K562 (cell line): Measurements from ENCODE around the gene SURF4. TPM values are rescaled to one million over a fixed set of nuclear protein-coding genes. Genes with fewer than 3 reads are reported as not detected.

ENCODE experiments used
- ATF6 ChIP-seq: sonication (generic); formaldehyde crosslinking; IDR thresholded peaks from 2 replicates; pipeline ENCODE4 v1.4.0; 2020; ENCODE audit warnings: mild to moderate bottlenecking, missing genetic modification reagents
- CBX8 ChIP-seq: fragments of 200-600 bp; sonication (generic); IDR thresholded peaks from 2 replicates; pipeline ENCODE4 v1.6.1; 2012; ENCODE audit warnings: borderline replicate concordance, mixed run types, low read depth, mild to moderate bottlenecking, moderate library complexity, mixed read lengths, low read length, control low read depth, inconsistent platforms; ENCODE audit not compliant: poor library complexity, severe bottlenecking; ENCODE audit errors: extremely low read depth
- CREB1 ChIP-seq, 2 experiments: sonication (generic) in 1 of 2; formaldehyde crosslinking in 1 of 2; IDR thresholded peaks; 2 replicates each; pipeline versions ENCODE4 v1.6.1 to v1.8.0; 2012 to 2022; ENCODE audit warnings: inconsistent platforms in 1 of 2, mild to moderate bottlenecking in 1 of 2, missing genetic modification reagents in 1 of 2, moderate library complexity in 1 of 2
- CXXC5 ChIP-seq: fragments of 250-450 bp; sonication (Bioruptor Pico); IDR thresholded peaks from 2 replicates; pipeline ENCODE4 v1.8.0; 2022; ENCODE audit warnings: inconsistent platforms, mild to moderate bottlenecking, moderate library complexity
- E2F4 ChIP-seq: sonication (generic); formaldehyde crosslinking; IDR thresholded peaks from 2 replicates; pipeline ENCODE4 v1.8.0; 2022; ENCODE audit warnings: mild to moderate bottlenecking, low read depth, missing genetic modification reagents
- GABPB1 ChIP-seq: sonication (generic); formaldehyde crosslinking; IDR thresholded peaks from 2 replicates; pipeline ENCODE4 v1.8.0; 2022; ENCODE audit warnings: mild to moderate bottlenecking, missing genetic modification reagents
- GTF3C2 ChIP-seq: IDR thresholded peaks from 3 replicates; pipeline ENCODE4 v1.6.1; 2011; ENCODE audit warnings: borderline replicate concordance, mild to moderate bottlenecking, moderate library complexity; ENCODE audit not compliant: insufficient read length; ENCODE audit errors: extremely low read depth
- HNRNPLL ChIP-seq: fragments of 200-400 bp; formaldehyde crosslinking; IDR thresholded peaks from 2 replicates; pipeline ENCODE4 v1.6.1; 2017; ENCODE audit warnings: low read length, low read depth, mild to moderate bottlenecking; ENCODE audit not compliant: poor library complexity, severe bottlenecking
- KHSRP ChIP-seq: fragments of 450-650 bp; IDR thresholded peaks from 2 replicates; pipeline ENCODE4 v1.6.1; 2017
- MAZ ChIP-seq, 2 experiments: fragments of 450-650 bp in 1 of 2; sonication (generic) in 1 of 2; formaldehyde crosslinking; IDR thresholded peaks in 1 of 2; conservative IDR thresholded peaks in 1 of 2; 2 replicates each; pipeline versions ENCODE4 v1.4.0 to v1.5.0; 2020; ENCODE audit warnings: mild to moderate bottlenecking in 1 of 2, missing genetic modification reagents in 1 of 2
- PTTG1 ChIP-seq: fragments of 450-650 bp; IDR thresholded peaks from 2 replicates; pipeline ENCODE4 v1.6.1; 2016; ENCODE audit warnings: low read depth, mild to moderate bottlenecking, missing genetic modification characterization, missing compliant biosample characterization
- SNIP1 ChIP-seq: fragments of 450-650 bp; IDR thresholded peaks from 2 replicates; pipeline ENCODE4 v1.7.1; 2017; ENCODE audit warnings: low read depth, mild to moderate bottlenecking
- STAT5A ChIP-seq: IDR thresholded peaks from 2 replicates; pipeline ENCODE4 v1.6.1; 2012; ENCODE audit warnings: low read length, inconsistent platforms, borderline replicate concordance
- TBP ChIP-seq: optimal IDR thresholded peaks from 2 replicates; pipeline ENCODE3; 2011; ENCODE audit warnings: low read depth, low read length, improper control_type of control experiment
- ZBTB7A ChIP-seq: IDR thresholded peaks from 2 replicates; pipeline ENCODE4 v1.6.1; 2011; ENCODE audit warnings: low read depth, mild to moderate bottlenecking, low read length, moderate library complexity, borderline replicate concordance; ENCODE audit not compliant: control insufficient read depth
- ZNF253 ChIP-seq: fragments of 250-450 bp; sonication (Bioruptor Pico); conservative IDR thresholded peaks from 2 replicates; pipeline ENCODE4 v1.6.1; 2021; ENCODE audit warnings: mild to moderate bottlenecking
- ZNF589 ChIP-seq: fragments of 200-800 bp; sonication (Bioruptor generic); IDR thresholded peaks from 2 replicates; pipeline ENCODE4 v1.6.1; 2016; ENCODE audit warnings: low read depth, missing genetic modification characterization, missing compliant biosample characterization
- polyA plus RNA-seq, 8 experiments: library from polyadenylated mRNA; depleted of rRNA in 4 of 8; stranded (reverse) in 5 of 8; unstranded in 3 of 8; fragments of >200 nt; fragmentation: Nextera tagmentation in 2 of 8; fragmentation: Illumina TruSeq in 1 of 8; extraction: Ambion mirVana in 2 of 8; extraction: Trizol in 1 of 8; gene quantifications; 2 replicates each; pipeline versions ENCODE4 v1.2.1 to v1.2.3, GENCODE V29; 2011 to 2014; ENCODE audit warnings: inconsistent platforms in 1 of 8, missing spikeins in 1 of 8
- total RNA-seq, 7 experiments: library from RNA; depleted of rRNA in 6 of 7; stranded (reverse); fragments of >200 nt in 6 of 7; fragmentation: Illumina TruSeq in 2 of 7; extraction: Trizol in 2 of 7; gene quantifications; 2 replicates each; pipeline versions ENCODE4 v1.2.1 to v1.2.3, GENCODE V29; 2011 to 2021; ENCODE audit warnings: low replicate concordance in 1 of 7
- TF ChIP-seq, protein P1 (sequence below): IDR thresholded peaks from 2 replicates; pipeline ENCODE4 v1.6.1; 2011; ENCODE audit not compliant: insufficient read length; ENCODE audit errors: extremely low read depth
- TF ChIP-seq, protein P2 (sequence below): fragments of 250-450 bp; sonication (Bioruptor Pico); IDR thresholded peaks from 2 replicates; pipeline ENCODE4 v1.4.0; 2020

Gene SURF4
- total and polyA plus RNA-seq, 9 of the 15 experiments (the other 6 are each of a cell fraction or from before 2014, with no cell fraction given) = 8.4 to 176 (median 130) TPM

DNA sequence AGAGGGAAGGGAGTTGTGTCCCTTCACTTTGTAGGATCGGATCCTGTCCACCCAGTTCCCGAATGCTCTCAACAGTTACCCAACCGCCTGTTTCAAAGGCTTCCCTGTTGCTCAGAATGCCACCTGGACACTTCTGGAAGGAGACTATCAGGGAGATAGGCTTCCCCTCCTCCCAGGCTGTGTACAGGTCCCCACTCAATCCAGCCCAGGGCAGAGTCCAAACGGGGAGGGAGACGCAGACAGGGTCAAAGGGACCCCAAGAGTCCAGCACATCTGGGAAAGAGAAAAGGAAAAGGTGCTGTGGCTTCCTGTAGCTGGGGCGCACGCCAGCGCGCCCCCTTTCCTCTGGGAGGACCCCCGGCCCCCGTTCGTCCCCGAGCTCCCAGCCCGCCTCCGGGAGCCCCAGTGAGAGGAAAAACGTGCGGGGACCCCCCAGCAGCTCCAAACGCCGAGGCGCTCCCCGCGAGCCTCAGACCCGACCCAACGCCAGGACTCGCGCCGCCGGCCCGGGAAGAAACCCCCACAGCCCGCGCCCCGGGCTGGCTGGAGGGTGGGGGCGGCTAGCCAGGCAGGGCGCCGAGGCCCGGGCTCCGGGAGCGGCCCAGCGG, 640 bp downstream of the SURF4 start (continued):
- TF ChIP-seq TBP (peak; percentile 10), ATF6 (CRISPR knock-in tag) (0 out of 2 replicates have a peak, but pooled peaks have one; percentile 26), GTF3C2 (no peak), MAZ (CRISPR knock-in tag; conservative IDR thresholded peaks at IDR 0.05 in 1 of 2, IDR thresholded peaks at IDR 0.05 in 1 of 2) (peak in 1 of 2 experiments; percentile 33; a peak in 1 of 4 replicates), ZNF589 (CRISPR knock-in tag) (no peak), PTTG1 (tag) (no peak), HNRNPLL (no peak), E2F4 (no peak), CREB1 (IDR thresholded peaks at IDR 0.05) (no peak), CREB1 (CRISPR knock-in tag; IDR thresholded peaks at IDR 0.05) (no peak), GABPB1 (CRISPR knock-in tag) (no peak), CXXC5 (CRISPR knock-in tag) (no peak), SNIP1 (peak; percentile 14; the same call in 1 of the 2 replicates), STAT5A (no peak), CBX8 (no peak), ZNF253 (no peak), KHSRP (no peak), ZBTB7A (peak; percentile 66)
- TF ChIP-seq, protein P1, sequence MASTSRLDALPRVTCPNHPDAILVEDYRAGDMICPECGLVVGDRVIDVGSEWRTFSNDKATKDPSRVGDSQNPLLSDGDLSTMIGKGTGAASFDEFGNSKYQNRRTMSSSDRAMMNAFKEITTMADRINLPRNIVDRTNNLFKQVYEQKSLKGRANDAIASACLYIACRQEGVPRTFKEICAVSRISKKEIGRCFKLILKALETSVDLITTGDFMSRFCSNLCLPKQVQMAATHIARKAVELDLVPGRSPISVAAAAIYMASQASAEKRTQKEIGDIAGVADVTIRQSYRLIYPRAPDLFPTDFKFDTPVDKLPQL = no peak
- TF ChIP-seq, protein P2, sequence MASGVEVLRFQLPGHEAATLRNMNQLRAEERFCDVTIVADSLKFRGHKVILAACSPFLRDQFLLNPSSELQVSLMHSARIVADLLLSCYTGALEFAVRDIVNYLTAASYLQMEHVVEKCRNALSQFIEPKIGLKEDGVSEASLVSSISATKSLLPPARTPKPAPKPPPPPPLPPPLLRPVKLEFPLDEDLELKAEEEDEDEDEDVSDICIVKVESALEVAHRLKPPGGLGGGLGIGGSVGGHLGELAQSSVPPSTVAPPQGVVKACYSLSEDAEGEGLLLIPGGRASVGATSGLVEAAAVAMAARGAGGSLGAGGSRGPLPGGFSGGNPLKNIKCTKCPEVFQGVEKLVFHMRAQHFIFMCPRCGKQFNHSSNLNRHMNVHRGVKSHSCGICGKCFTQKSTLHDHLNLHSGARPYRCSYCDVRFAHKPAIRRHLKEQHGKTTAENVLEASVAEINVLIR (CRISPR knock-in tag) = no peak
